ENCODE data around the gene PSMD6.

DNA sequence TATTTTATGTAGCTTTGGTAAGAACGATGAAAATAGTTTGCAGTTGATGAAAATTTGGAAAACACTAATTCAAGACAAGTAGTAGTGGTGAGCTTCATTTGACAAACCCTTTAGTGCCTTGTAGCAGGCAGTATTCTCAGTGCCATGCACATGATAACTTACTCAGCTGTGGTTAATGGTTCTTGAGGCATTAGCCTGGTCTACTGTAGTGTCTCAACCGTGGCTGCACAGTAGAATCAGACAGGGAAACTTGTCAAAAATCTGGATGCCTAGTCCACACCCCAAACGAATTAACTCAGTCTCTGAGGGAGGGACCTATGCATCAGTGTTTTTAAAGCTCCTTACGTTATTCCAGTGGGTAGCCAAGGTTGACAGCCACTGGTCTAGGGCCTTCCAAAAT, 45.4 kb downstream of the PSMD6 start:
- TF ChIP-seq POLR2A (IDR thresholded peaks at IDR 0.05): no peak
- TF ChIP-seq, protein P1, sequence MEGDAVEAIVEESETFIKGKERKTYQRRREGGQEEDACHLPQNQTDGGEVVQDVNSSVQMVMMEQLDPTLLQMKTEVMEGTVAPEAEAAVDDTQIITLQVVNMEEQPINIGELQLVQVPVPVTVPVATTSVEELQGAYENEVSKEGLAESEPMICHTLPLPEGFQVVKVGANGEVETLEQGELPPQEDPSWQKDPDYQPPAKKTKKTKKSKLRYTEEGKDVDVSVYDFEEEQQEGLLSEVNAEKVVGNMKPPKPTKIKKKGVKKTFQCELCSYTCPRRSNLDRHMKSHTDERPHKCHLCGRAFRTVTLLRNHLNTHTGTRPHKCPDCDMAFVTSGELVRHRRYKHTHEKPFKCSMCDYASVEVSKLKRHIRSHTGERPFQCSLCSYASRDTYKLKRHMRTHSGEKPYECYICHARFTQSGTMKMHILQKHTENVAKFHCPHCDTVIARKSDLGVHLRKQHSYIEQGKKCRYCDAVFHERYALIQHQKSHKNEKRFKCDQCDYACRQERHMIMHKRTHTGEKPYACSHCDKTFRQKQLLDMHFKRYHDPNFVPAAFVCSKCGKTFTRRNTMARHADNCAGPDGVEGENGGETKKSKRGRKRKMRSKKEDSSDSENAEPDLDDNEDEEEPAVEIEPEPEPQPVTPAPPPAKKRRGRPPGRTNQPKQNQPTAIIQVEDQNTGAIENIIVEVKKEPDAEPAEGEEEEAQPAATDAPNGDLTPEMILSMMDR (IDR thresholded peaks at IDR 0.05): no peak
- TF ChIP-seq POLR2AphosphoS5 (IDR thresholded peaks at IDR 0.05): no peak

Data from breast epithelium (tissue), 3 donors.